Measurements from ENCODE around the gene FAM149B1.

- TF ChIP-seq, protein P1, sequence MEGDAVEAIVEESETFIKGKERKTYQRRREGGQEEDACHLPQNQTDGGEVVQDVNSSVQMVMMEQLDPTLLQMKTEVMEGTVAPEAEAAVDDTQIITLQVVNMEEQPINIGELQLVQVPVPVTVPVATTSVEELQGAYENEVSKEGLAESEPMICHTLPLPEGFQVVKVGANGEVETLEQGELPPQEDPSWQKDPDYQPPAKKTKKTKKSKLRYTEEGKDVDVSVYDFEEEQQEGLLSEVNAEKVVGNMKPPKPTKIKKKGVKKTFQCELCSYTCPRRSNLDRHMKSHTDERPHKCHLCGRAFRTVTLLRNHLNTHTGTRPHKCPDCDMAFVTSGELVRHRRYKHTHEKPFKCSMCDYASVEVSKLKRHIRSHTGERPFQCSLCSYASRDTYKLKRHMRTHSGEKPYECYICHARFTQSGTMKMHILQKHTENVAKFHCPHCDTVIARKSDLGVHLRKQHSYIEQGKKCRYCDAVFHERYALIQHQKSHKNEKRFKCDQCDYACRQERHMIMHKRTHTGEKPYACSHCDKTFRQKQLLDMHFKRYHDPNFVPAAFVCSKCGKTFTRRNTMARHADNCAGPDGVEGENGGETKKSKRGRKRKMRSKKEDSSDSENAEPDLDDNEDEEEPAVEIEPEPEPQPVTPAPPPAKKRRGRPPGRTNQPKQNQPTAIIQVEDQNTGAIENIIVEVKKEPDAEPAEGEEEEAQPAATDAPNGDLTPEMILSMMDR (conservative IDR thresholded peaks at IDR 0.05; ENCODE audit: low read depth, low read length), result peak; percentile 99
- no peak for TF ChIP-seq EZH2 (IDR thresholded peaks at IDR 0.05; ENCODE audit: low read length, unreplicated experiment)
Observed at GRCh38 chr10:73159038-73159648, 8.8 kb upstream of the FAM149B1 start.

Measured in PC-3 (cell line).